Measurements from ENCODE around the gene SPHK1. TPM values are rescaled to one million over a fixed set of nuclear protein-coding genes. Genes with fewer than 3 reads are reported as not detected.

SPHK1 gene, protein sequence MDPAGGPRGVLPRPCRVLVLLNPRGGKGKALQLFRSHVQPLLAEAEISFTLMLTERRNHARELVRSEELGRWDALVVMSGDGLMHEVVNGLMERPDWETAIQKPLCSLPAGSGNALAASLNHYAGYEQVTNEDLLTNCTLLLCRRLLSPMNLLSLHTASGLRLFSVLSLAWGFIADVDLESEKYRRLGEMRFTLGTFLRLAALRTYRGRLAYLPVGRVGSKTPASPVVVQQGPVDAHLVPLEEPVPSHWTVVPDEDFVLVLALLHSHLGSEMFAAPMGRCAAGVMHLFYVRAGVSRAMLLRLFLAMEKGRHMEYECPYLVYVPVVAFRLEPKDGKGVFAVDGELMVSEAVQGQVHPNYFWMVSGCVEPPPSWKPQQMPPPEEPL
- total RNA-seq (ENCODE audit: low replicate concordance): 4.3 and 26.8 TPM in 2 replicates
- long read RNA-seq: 0 reads

DNA sequence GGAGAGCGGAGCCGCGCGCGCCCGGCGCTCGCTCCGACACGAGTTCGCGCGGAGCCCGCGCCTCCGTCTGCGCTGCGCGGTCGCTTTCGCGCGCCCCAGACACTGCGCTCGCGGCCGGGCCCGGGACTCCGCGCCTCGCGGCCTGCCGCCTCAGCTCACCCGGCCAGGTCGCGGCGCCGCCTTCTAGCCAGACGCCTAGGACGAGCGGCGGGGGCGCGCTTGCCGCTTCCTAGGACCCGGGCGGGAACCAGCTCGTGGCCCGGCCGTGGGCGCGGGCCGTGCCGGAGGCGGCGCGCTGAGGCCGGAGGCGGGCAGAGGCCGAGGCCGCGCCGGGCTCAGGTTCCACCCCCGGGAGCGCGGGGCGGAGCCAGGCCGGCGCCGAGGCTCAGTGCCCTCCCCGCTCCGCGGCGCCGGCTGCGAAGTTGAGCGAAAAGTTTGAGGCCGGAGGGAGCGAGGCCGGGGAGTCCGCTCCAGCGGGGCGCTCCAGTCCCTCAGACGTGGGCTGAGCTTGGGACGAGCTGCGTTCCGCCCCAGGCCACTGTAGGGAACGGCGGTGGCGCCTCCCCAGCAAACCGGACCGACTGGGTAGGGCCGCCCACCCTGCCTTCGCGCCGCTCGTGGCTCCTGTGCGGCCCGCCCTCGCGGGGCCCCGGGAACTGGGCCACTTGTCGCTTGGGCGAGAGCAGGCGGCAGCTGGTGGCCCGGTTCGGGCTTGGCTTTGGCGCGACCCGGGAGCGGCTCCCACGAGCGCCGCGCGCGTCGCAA, at the start of gene SPHK1:
TSS of gene SPHK1 (plus strand) at position 388 of the 765 bp plus-strand sequence. CDS start 1,036 bp downstream, outside the sequence.
- peak; percentile 82 for DNase-seq (ENCODE audit: extremely low spot score, unreplicated experiment)
- H3K9me3 Mint-ChIP-seq: no peaks in the 10 kb centered on the region
- peak within 1 kb of the TSS; percentile 80 for H3K27ac Mint-ChIP-seq

GRCh38 chr17:76335716-76336381, 48.6 kb upstream of the SPHK1 start:
- no peak for DNase-seq (ENCODE audit: extremely low spot score, unreplicated experiment)
- Mint-ChIP-seq H3K27me3 (no peaks in the 10 kb centered on the region), H3K4me1 (ENCODE audit: unreplicated experiment) (peaks cover 14% of the 10 kb centered on the region)

More for the DNA sequence above, at the start of gene SPHK1:
- H3K27me3 Mint-ChIP-seq: peaks cover 7% of the 10 kb centered on the region
- peak within 1 kb of the TSS; percentile 93 for H3K4me3 Mint-ChIP-seq
- H3K36me3 Mint-ChIP-seq: no peaks in the 10 kb centered on the region
- peaks cover 11% of the 10 kb centered on the region for H3K4me1 Mint-ChIP-seq (ENCODE audit: unreplicated experiment)
- TF ChIP-seq, protein P1, sequence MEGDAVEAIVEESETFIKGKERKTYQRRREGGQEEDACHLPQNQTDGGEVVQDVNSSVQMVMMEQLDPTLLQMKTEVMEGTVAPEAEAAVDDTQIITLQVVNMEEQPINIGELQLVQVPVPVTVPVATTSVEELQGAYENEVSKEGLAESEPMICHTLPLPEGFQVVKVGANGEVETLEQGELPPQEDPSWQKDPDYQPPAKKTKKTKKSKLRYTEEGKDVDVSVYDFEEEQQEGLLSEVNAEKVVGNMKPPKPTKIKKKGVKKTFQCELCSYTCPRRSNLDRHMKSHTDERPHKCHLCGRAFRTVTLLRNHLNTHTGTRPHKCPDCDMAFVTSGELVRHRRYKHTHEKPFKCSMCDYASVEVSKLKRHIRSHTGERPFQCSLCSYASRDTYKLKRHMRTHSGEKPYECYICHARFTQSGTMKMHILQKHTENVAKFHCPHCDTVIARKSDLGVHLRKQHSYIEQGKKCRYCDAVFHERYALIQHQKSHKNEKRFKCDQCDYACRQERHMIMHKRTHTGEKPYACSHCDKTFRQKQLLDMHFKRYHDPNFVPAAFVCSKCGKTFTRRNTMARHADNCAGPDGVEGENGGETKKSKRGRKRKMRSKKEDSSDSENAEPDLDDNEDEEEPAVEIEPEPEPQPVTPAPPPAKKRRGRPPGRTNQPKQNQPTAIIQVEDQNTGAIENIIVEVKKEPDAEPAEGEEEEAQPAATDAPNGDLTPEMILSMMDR (conservative IDR thresholded peaks at IDR 0.05): no peak

DNA sequence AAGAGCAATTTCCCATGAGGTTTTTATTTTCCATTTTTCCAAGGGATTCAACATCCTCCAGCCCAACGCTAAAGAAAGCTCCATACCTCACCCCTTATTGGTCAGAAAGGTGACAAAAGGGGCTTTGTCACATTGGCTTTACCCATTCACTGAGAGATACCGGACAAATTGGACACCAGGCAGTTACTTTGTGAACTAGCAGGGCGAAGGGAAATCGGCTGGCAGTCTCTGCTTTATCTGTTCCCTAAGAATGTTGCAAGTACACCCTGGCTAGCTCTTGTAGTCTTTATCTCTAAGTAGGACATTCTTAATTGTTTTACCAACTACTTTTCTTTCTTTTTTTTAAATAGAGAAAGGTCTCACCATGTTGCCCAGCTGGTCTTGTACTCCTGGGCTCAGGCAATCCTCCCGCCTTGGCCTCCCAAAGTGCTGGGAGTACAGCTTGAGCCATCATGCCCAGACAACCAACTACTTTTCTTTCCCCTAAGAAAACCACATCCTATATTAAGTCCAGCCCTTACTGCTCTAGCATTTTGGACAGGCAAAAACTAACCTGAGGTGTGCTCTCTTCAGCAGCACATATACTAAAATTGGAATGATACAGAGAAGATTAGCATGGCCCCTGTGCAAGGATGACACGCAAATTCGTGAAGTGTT, 47.5 kb upstream of the SPHK1 start:
- TF ChIP-seq, protein P1 (conservative IDR thresholded peaks at IDR 0.05): no peak
- Mint-ChIP-seq H3K9me3 (no peaks in the 10 kb centered on the region), H3K4me1 (ENCODE audit: unreplicated experiment) (peaks cover 14% of the 10 kb centered on the region), H3K4me3 (no peak overlapping the region), H3K27me3 (no peaks in the 10 kb centered on the region), H3K36me3 (peaks cover 18% of the 10 kb centered on the region), H3K27ac (no peak overlapping the region)
- no peak for DNase-seq (ENCODE audit: extremely low spot score, unreplicated experiment)

More at GRCh38 chr17:76335716-76336381, 48.6 kb upstream of the SPHK1 start:
- no peak overlapping the region for H3K4me3 Mint-ChIP-seq
- no peaks in the 10 kb centered on the region for H3K9me3 Mint-ChIP-seq
- peaks cover 22% of the 10 kb centered on the region for H3K36me3 Mint-ChIP-seq
- H3K27ac Mint-ChIP-seq: no peak overlapping the region
- TF ChIP-seq, protein P1 (conservative IDR thresholded peaks at IDR 0.05): no peak

DNA sequence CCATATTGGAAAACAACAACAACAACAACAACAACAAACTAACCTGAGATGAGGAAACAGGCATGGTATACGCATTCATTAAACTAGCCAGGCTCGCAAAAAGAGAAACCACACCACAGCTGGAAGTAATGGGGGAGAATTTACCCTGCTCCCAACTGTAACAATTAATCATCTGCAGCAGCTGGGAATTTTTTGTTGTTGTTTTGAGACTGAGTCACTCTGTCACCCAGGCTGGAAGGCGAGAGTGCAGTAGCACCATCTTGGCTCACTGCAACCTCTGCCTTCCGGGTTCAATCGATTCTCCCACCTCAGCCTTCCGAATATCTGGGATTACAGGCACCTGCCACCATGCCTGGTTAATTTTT, 47.0 kb upstream of the SPHK1 start:
- Mint-ChIP-seq H3K4me3 (no peak overlapping the region), H3K27ac (no peak overlapping the region), H3K36me3 (peaks cover 21% of the 10 kb centered on the region), H3K27me3 (no peaks in the 10 kb centered on the region), H3K4me1 (ENCODE audit: unreplicated experiment) (peaks cover 14% of the 10 kb centered on the region), H3K9me3 (no peaks in the 10 kb centered on the region)
- no peak for DNase-seq (ENCODE audit: extremely low spot score, unreplicated experiment)
- TF ChIP-seq, protein P1 (conservative IDR thresholded peaks at IDR 0.05): no peak

DNA sequence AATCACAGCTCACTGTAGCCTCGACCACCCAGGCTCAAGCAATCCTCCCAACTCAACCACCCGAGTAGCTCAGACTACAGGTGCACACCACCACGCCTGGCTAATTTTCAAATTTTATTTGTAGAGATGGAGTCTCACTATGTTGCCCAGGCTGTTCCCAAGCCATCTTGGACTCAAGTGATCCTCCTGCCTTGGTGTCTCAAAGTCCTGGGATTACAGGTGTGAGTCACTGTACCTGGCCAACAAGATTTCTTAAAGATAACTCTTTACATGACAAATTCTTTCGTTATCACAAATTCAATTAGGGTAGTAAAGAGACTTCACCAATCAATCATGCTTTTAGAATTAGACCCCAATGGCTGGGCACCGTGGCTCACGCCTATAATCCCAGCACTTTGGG, 43.1 kb upstream of the SPHK1 start:
- no peaks in the 10 kb centered on the region for H3K27me3 Mint-ChIP-seq
- no peak overlapping the region for H3K4me3 Mint-ChIP-seq
- H3K4me1 Mint-ChIP-seq (ENCODE audit: unreplicated experiment): peaks cover 3% of the 10 kb centered on the region
- TF ChIP-seq, protein P1 (conservative IDR thresholded peaks at IDR 0.05): no peak
- H3K27ac Mint-ChIP-seq: no peak overlapping the region
- H3K36me3 Mint-ChIP-seq: peaks cover 28% of the 10 kb centered on the region
- no peak for DNase-seq (ENCODE audit: extremely low spot score, unreplicated experiment)
- no peaks in the 10 kb centered on the region for H3K9me3 Mint-ChIP-seq

Measured in type B pancreatic cell (in vitro differentiated cells).